Uterus (tissue), 2 donors: ENCODE data around the gene LTB4R2.

Source experiments
- CTCF ChIP-seq, 4 experiments: fragments of 200-600 bp in 2 of 4; fragments of 450-650 bp in 2 of 4; sonication (generic) in 2 of 4; IDR thresholded peaks; one replicate each; pipeline ENCODE4 v1.5.1; 2016 to 2019; ENCODE audit warnings: antibody characterized with exemption in 4 of 4, mild to moderate bottlenecking in 2 of 4, moderate library complexity in 1 of 4
- POLR2A ChIP-seq, 2 donors: fragments of 450-650 bp; IDR thresholded peaks; one replicate each; pipeline ENCODE4 v1.6.1; 2016; ENCODE audit warnings: antibody characterized with exemption in 2 of 2, mild to moderate bottlenecking in 1 of 2, moderate library complexity in 1 of 2

GRCh38 chr14:24348186-24348585 lies 38.2 kb downstream of the LTB4R2 start:
- no peak for TF ChIP-seq CTCF (IDR thresholded peaks at IDR 0.05)
- no peak for TF ChIP-seq POLR2A (IDR thresholded peaks at IDR 0.05)
